Stimulated activated CD8-positive, alpha-beta memory T cell treated with anti-CD3 and anti-CD28 coated beads, Interleukin-7, amount 100 ng/mL, for 48 hours (primary cell): ENCODE measurements around the gene OR51I1.

ENCODE experiments used
- DNase-seq, 2 donors: peaks; one replicate each; pipeline ENCODE4 v3.0.0-alpha.2; 2020; ENCODE audit warnings: low read depth in 1 of 2; ENCODE audit errors: extremely low read depth in 1 of 2

OR51I1 gene

GRCh38 chr11:5441414-5441813 is at the start of gene OR51I1:
Gene OR51I1, minus strand, starts transcription at chr11:5441514. Its CDS starts 0 bp downstream, at chr11:5441514.
- no peak for DNase-seq

GRCh38 chr11:5489576-5490357 is 48.5 kb upstream of the OR51I1 start:
- no peak for DNase-seq

- no peak for DNase-seq
Measured at GRCh38 chr11:5488798-5489399, 47.6 kb upstream of the OR51I1 start.

- no peak for DNase-seq
Measured at GRCh38 chr11:5488385-5488784, 47.1 kb upstream of the OR51I1 start, which contains the start of gene OR52D1. Gene OR52D1, plus strand, starts transcription at chr11:5488685. Its CDS starts 22 bp downstream, at chr11:5488707.

- no peak for DNase-seq
Measured at GRCh38 chr11:5486421-5486820, 45.1 kb upstream of the OR51I1 start.

GRCh38 chr11:5486003-5486402 is 44.7 kb upstream of the OR51I1 start:
- DNase-seq: no peak

- DNase-seq: no peak
Measured at GRCh38 chr11:5476186-5476819, 35.0 kb upstream of the OR51I1 start.

GRCh38 chr11:5473921-5474320 is 32.6 kb upstream of the OR51I1 start:
- no peak for DNase-seq

GRCh38 chr11:5467527-5467926 is 26.2 kb upstream of the OR51I1 start:
- DNase-seq: no peak

- DNase-seq: no peak
Measured at GRCh38 chr11:5460983-5461621, 19.8 kb upstream of the OR51I1 start.

GRCh38 chr11:5449432-5449831 is 8.1 kb upstream of the OR51I1 start:
- no peak for DNase-seq

GRCh38 chr11:5449023-5449422 is 7.7 kb upstream of the OR51I1 start, which contains the start of gene OR51I2:
Gene OR51I2, plus strand, starts transcription at chr11:5449323. Its CDS starts 4,166 bp downstream, at chr11:5453489.
- DNase-seq: no peak

GRCh38 chr11:5443835-5444393 is 2.6 kb upstream of the OR51I1 start:
- DNase-seq: no peak

GRCh38 chr11:5423131-5423530 is 18.2 kb downstream of the OR51I1 start:
- no peak for DNase-seq

GRCh38 chr11:5421811-5422210 is 19.5 kb downstream of the OR51I1 start, which contains the start of gene OR51Q1:
Gene OR51Q1, plus strand, starts transcription at chr11:5422111. Its CDS starts 90 bp downstream, at chr11:5422201.
- DNase-seq: no peak

GRCh38 chr11:5420993-5421392 is 20.3 kb downstream of the OR51I1 start:
- DNase-seq: no peak

- DNase-seq: no peak
Measured at GRCh38 chr11:5405173-5405572, 36.1 kb downstream of the OR51I1 start.

GRCh38 chr11:5398936-5399335 is 42.4 kb downstream of the OR51I1 start:
- no peak for DNase-seq

GRCh38 chr11:5394091-5394490 is 47.2 kb downstream of the OR51I1 start:
- DNase-seq: no peak
